ENCODE results near the gene ZBTB45.

- TF ChIP-seq, protein P1, sequence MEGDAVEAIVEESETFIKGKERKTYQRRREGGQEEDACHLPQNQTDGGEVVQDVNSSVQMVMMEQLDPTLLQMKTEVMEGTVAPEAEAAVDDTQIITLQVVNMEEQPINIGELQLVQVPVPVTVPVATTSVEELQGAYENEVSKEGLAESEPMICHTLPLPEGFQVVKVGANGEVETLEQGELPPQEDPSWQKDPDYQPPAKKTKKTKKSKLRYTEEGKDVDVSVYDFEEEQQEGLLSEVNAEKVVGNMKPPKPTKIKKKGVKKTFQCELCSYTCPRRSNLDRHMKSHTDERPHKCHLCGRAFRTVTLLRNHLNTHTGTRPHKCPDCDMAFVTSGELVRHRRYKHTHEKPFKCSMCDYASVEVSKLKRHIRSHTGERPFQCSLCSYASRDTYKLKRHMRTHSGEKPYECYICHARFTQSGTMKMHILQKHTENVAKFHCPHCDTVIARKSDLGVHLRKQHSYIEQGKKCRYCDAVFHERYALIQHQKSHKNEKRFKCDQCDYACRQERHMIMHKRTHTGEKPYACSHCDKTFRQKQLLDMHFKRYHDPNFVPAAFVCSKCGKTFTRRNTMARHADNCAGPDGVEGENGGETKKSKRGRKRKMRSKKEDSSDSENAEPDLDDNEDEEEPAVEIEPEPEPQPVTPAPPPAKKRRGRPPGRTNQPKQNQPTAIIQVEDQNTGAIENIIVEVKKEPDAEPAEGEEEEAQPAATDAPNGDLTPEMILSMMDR (IDR thresholded peaks at IDR 0.05), result no peak
- no peak for TF ChIP-seq POLR2A (IDR thresholded peaks at IDR 0.05)
Measured at GRCh38 chr19:58563823-58564222, 44.2 kb upstream of the ZBTB45 start.

All from uterus (tissue), 2 donors.